NCI-H2107 treated with DMSO at 0.1 percent for 48 hours (cell line): Measurements from ENCODE around the gene KLC3.

Source experiments
- DNase-seq: peaks from one replicate; lab custom pipeline; 2025; ENCODE audit not compliant: unreplicated experiment; lab: John Stamatoyannopoulos, UW

Gene KLC3

GRCh38 chr19:45347570-45348366 is 7.2 kb downstream of the KLC3 start:
- DNase-seq, result no peak

GRCh38 chr19:45348367-45349125 is 8.0 kb downstream of the KLC3 start:
- DNase-seq, result no peak

GRCh38 chr19:45349126-45349415 is 8.5 kb downstream of the KLC3 start:
- no peak for DNase-seq

GRCh38 chr19:45349430-45349941 is 8.9 kb downstream of the KLC3 start:
- DNase-seq, result no peak

- no peak for DNase-seq
Observed at GRCh38 chr19:45350477-45351058, 10.0 kb downstream of the KLC3 start.

GRCh38 chr19:45351401-45351952 is 10.9 kb downstream of the KLC3 start:
- no peak for DNase-seq

- no peak for DNase-seq
Observed at GRCh38 chr19:45352062-45352461, 11.5 kb downstream of the KLC3 start.

- DNase-seq, result no peak
Observed at GRCh38 chr19:45352471-45352870, 11.9 kb downstream of the KLC3 start.

- no peak for DNase-seq
Observed at GRCh38 chr19:45352914-45353796, 12.6 kb downstream of the KLC3 start.

GRCh38 chr19:45354241-45354842 is 13.8 kb downstream of the KLC3 start:
- DNase-seq, result no peak

GRCh38 chr19:45355402-45355801 is 14.9 kb downstream of the KLC3 start:
- no peak for DNase-seq

GRCh38 chr19:45355910-45356309 is 15.4 kb downstream of the KLC3 start:
- no peak for DNase-seq

GRCh38 chr19:45356760-45357444 is 16.4 kb downstream of the KLC3 start:
- no peak for DNase-seq

GRCh38 chr19:45357445-45357783 is 16.9 kb downstream of the KLC3 start:
- no peak for DNase-seq

- DNase-seq, result no peak
Observed at GRCh38 chr19:45358213-45358792, 17.8 kb downstream of the KLC3 start.

- DNase-seq, result no peak
Observed at GRCh38 chr19:45361608-45362007, 21.1 kb downstream of the KLC3 start.

- DNase-seq, result no peak
Observed at GRCh38 chr19:45362291-45362690, 21.7 kb downstream of the KLC3 start.

GRCh38 chr19:45363861-45364459 is 23.4 kb downstream of the KLC3 start:
- DNase-seq, result no peak

GRCh38 chr19:45364696-45365095 is 24.1 kb downstream of the KLC3 start:
- no peak for DNase-seq
